HEK293 (cell line): ENCODE results near the gene BTBD9.

Experiments
- CTCF ChIA-PET: fragments of 350-600 bp; formaldehyde crosslinking; extraction: SDS; loops from one replicate; lab custom pipeline; 2021; ENCODE audit warnings: antibody characterized with exemption; lab: Yijun Ruan, JAX
- POLR2A ChIA-PET: fragments of 300-600 bp; formaldehyde crosslinking; extraction: SDS; loops from one replicate; lab custom pipeline; 2020; ENCODE audit warnings: antibody characterized with exemption, inconsistent platforms; lab: Yijun Ruan, JAX
- H3K27ac ChIP-seq: fragments of 200-500 bp; sonication (Bioruptor generic); 2 replicates; pipeline ENCODE4 v1.5.1; 2014; ENCODE audit warnings: low read depth, low read length, control low read depth, inconsistent platforms; ENCODE audit errors: extremely low read depth
- H3K36me3 ChIP-seq, 2 experiments: fragments of 200-500 bp in 1 of 2; sonication (Bioruptor generic) in 1 of 2; 1 replicate in 1 of 2; 2 replicates in 1 of 2; pipeline ENCODE4 v1.5.1; 2014 to 2017; ENCODE audit warnings: inconsistent platforms in 2 of 2, low read length in 2 of 2; ENCODE audit not compliant: control insufficient read depth in 2 of 2, insufficient read depth in 1 of 2
- H3K4me1 ChIP-seq: fragments of 200-500 bp; sonication (Bioruptor generic); 2 replicates; pipeline ENCODE4 v1.5.1; 2014; ENCODE audit warnings: mild to moderate bottlenecking, low read length, inconsistent platforms; ENCODE audit not compliant: control insufficient read depth, insufficient read depth
- H3K4me3 ChIP-seq: 2 replicates; pipeline ENCODE4 v1.5.1; 2011; ENCODE audit warnings: low read depth, mild to moderate bottlenecking, control low read depth, low read length, moderate library complexity
- H3K9me3 ChIP-seq: fragments of 200-500 bp; sonication (Bioruptor generic); 2 replicates; pipeline ENCODE4 v1.5.1; 2014; ENCODE audit warnings: low read depth, low read length, inconsistent platforms; ENCODE audit not compliant: control insufficient read depth, insufficient read depth
- FEZF1 ChIP-seq: fragments of 450-650 bp; formaldehyde crosslinking; IDR thresholded peaks from 2 replicates; pipeline ENCODE4 v1.5.1; 2016; ENCODE audit warnings: missing biosample characterization, missing genetic modification characterization
- GFI1B ChIP-seq: fragments of 450-650 bp; formaldehyde crosslinking; IDR thresholded peaks from 2 replicates; pipeline ENCODE4 v1.5.1; 2016; ENCODE audit warnings: missing biosample characterization, missing genetic modification characterization
- GLIS1 ChIP-seq: fragments of 450-650 bp; formaldehyde crosslinking; IDR thresholded peaks from 2 replicates; pipeline ENCODE4 v1.5.1; 2016; ENCODE audit warnings: missing biosample characterization, missing genetic modification characterization
- KLF1 ChIP-seq: fragments of 450-650 bp; formaldehyde crosslinking; IDR thresholded peaks from 2 replicates; pipeline ENCODE4 v1.5.1; 2016; ENCODE audit warnings: missing biosample characterization, missing genetic modification characterization
- SP3 ChIP-seq: fragments of 450-650 bp; formaldehyde crosslinking; IDR thresholded peaks from 2 replicates; pipeline ENCODE4 v1.5.1; 2016; ENCODE audit warnings: missing biosample characterization, missing genetic modification characterization
- ZEB2 ChIP-seq: fragments of 450-650 bp; formaldehyde crosslinking; IDR thresholded peaks from 2 replicates; pipeline ENCODE4 v1.5.1; 2016; ENCODE audit warnings: missing biosample characterization, missing genetic modification characterization
- ZFHX2 ChIP-seq: fragments of 450-650 bp; formaldehyde crosslinking; conservative IDR thresholded peaks from 2 replicates; pipeline ENCODE4 v1.5.1; 2016; ENCODE audit warnings: missing biosample characterization, missing genetic modification characterization
- ZNF157 ChIP-seq: fragments of 450-650 bp; formaldehyde crosslinking; IDR thresholded peaks from 2 replicates; pipeline ENCODE4 v1.5.1; 2016; ENCODE audit warnings: missing biosample characterization, missing genetic modification characterization
- ZNF560 ChIP-seq: fragments of 450-650 bp; formaldehyde crosslinking; IDR thresholded peaks from 2 replicates; pipeline ENCODE4 v1.5.1; 2017; ENCODE audit warnings: missing biosample characterization, missing genetic modification characterization, borderline replicate concordance
- ZNF561 ChIP-seq: fragments of 450-650 bp; IDR thresholded peaks from 2 replicates; pipeline ENCODE4 v1.5.1; 2018; ENCODE audit warnings: missing biosample characterization, missing genetic modification characterization, borderline replicate concordance
- ZNF677 ChIP-seq: fragments of 450-650 bp; IDR thresholded peaks from 2 replicates; pipeline ENCODE4 v1.5.0; 2018; ENCODE audit warnings: missing biosample characterization, mild to moderate bottlenecking, missing genetic modification characterization, moderate library complexity
- ZNF701 ChIP-seq: fragments of 450-650 bp; formaldehyde crosslinking; IDR thresholded peaks from 2 replicates; pipeline ENCODE4 v1.5.1; 2016; ENCODE audit warnings: missing biosample characterization, missing genetic modification characterization
- ZNF792 ChIP-seq: fragments of 450-650 bp; formaldehyde crosslinking; IDR thresholded peaks from 2 replicates; pipeline ENCODE4 v1.5.1; 2016; ENCODE audit warnings: missing biosample characterization, missing genetic modification characterization
- ZSCAN23 ChIP-seq: fragments of 450-650 bp; formaldehyde crosslinking; IDR thresholded peaks from 2 replicates; pipeline ENCODE4 v1.5.1; 2016; ENCODE audit warnings: missing biosample characterization, missing genetic modification characterization
- TF ChIP-seq, protein P1 (sequence below): fragments of 450-650 bp; formaldehyde crosslinking; IDR thresholded peaks from 2 replicates; pipeline ENCODE4 v1.5.1; 2016; ENCODE audit warnings: missing biosample characterization, missing genetic modification characterization, low read depth
- TF ChIP-seq, protein P2 (sequence below): fragments of 450-650 bp; formaldehyde crosslinking; IDR thresholded peaks from 2 replicates; pipeline ENCODE4 v1.5.1; 2016; ENCODE audit warnings: missing biosample characterization, missing genetic modification characterization
- TF ChIP-seq, protein P3 (sequence below): fragments of 450-650 bp; formaldehyde crosslinking; IDR thresholded peaks from 2 replicates; pipeline ENCODE4 v1.5.1; 2017; ENCODE audit warnings: missing biosample characterization, missing genetic modification characterization
- TF ChIP-seq, protein P4 (sequence below): fragments of 450-650 bp; formaldehyde crosslinking; IDR thresholded peaks from 2 replicates; pipeline ENCODE4 v1.5.1; 2016; ENCODE audit warnings: missing biosample characterization, missing genetic modification characterization
- TF ChIP-seq, protein P5 (sequence below): fragments of 450-650 bp; formaldehyde crosslinking; IDR thresholded peaks from 2 replicates; pipeline ENCODE4 v1.5.1; 2016; ENCODE audit warnings: missing biosample characterization, missing genetic modification characterization, low read depth
- TF ChIP-seq, protein P6 (sequence below): fragments of 450-650 bp; formaldehyde crosslinking; IDR thresholded peaks from 2 replicates; pipeline ENCODE4 v1.5.1; 2017; ENCODE audit warnings: missing biosample characterization, mild to moderate bottlenecking, missing genetic modification characterization, moderate library complexity

Gene BTBD9

DNA sequence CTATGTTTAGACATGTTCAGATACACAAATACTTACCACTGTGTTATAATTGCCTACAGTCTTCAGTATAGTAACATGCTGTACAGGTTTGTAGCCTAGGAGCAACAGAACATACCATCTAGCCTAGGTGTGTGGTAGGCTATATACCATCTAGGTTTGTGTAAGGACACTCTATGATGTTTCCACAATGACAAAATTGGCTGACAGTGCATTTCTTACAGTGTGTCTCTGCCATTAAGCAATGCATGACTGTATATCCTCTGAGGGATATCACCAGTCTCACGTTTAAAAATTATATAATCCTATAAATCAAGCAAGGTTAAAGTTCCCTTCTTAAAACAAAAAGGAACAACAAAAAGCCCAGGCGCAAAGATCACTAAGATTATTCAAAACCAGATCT lies 352.2 kb downstream of the BTBD9 start:
- TF ChIP-seq ZNF701 (tag by site-specific recombination) (no peak), ZNF561 (tag by site-specific recombination) (no peak), ZFHX2 (tag by site-specific recombination) (no peak), ZSCAN23 (no peak), ZNF677 (tag by site-specific recombination) (no peak), SP3 (tag by site-specific recombination) (no peak), ZNF560 (tag by site-specific recombination) (no peak), FEZF1 (tag by site-specific recombination) (no peak)
- TF ChIP-seq, protein P1, sequence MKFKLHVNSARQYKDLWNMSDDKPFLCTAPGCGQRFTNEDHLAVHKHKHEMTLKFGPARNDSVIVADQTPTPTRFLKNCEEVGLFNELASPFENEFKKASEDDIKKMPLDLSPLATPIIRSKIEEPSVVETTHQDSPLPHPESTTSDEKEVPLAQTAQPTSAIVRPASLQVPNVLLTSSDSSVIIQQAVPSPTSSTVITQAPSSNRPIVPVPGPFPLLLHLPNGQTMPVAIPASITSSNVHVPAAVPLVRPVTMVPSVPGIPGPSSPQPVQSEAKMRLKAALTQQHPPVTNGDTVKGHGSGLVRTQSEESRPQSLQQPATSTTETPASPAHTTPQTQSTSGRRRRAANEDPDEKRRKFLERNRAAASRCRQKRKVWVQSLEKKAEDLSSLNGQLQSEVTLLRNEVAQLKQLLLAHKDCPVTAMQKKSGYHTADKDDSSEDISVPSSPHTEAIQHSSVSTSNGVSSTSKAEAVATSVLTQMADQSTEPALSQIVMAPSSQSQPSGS (tag by site-specific recombination) = no peak
- H3K9me3 ChIP-seq = no peaks in the 10 kb centered on the region
- H3K4me3 ChIP-seq = no peak overlapping the region
- H3K27ac ChIP-seq = no peak overlapping the region
- POLR2A ChIA-PET = no interaction called here
- H3K4me1 ChIP-seq = peaks cover 6% of the 10 kb centered on the region
- CTCF ChIA-PET = no interaction called here
- no peaks in the 10 kb centered on the region; a peak in 1 of 3 replicates for H3K36me3 ChIP-seq

DNA sequence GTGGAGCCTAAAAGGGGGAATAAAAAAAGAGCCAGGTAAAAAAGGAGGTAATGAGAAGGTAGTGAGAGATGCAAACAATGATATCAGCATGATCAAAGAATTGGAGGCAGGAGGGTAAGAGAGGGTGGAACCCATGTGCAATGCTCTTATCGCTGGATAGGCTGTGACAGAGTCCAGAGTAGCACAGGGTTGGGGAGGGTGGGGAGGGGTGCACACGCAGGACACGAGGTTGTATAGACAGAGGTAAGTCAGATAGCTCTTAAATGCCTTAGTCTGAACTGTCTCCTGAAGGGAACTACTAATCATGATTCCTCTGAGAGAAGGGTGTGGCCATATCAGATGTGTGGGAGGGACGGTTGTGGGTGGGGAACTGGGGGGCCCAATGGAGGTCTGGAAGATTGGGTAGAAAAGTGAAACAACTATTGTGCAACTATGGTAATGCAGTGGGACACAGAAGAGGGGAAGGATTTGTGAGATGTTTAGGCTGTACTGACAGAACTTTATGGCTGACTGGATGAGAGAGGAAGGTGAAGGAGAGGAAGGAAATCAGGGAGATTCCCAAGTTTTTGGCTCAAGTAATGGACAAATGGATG lies 354.8 kb downstream of the BTBD9 start:
- Histone ChIP-seq H3K9me3 (no peaks in the 10 kb centered on the region), H3K4me3 (no peak overlapping the region)
- ChIA-PET POLR2A (no interaction called here), CTCF (no interaction called here)
- TF ChIP-seq ZEB2 (tag by site-specific recombination) (no peak), GFI1B (tag by site-specific recombination) (no peak), ZFHX2 (tag by site-specific recombination) (peak; percentile 61; the same call in 1 of the 2 replicates), KLF1 (tag by site-specific recombination) (0 out of 2 replicates have a peak, but pooled peaks have one; percentile 26)
- TF ChIP-seq, all 188 proteins: peak for 2
- Histone ChIP-seq H3K27ac (no peak overlapping the region), H3K4me1 (no peaks in the 10 kb centered on the region), H3K36me3 (no peaks in the 10 kb centered on the region; a peak in 1 of 3 replicates)

DNA sequence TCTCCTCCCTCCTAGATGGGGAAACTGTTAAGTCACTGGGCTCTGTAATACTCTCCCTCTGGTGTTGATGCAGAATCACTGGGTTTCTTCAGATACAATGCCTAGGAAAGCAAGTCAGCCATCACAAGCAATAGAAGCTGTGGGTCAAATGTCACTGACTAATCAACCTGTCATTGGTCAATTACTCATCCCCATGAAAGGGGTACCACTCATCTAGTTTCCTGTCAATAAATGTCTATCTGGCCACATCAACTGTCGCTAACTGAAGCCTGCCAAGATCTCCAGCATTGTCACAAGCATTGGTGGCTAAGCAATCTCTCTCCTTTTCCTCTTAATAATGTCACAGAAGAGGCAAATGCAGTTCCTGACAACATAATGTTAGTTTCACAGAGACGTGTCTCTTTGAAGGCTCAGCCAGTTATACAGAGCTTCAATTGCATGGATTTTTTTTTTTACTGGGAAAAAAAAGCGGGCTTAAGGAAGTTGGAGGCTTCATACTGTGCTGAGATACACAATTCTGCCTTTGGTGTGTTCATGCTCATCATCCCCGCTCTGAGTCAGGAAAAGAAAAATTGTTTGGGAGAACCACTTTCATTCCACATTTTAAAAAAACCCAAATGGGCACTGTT lies 355.9 kb downstream of the BTBD9 start:
- H3K36me3 ChIP-seq = no peaks in the 10 kb centered on the region; a peak in 1 of 3 replicates
- H3K4me1 ChIP-seq = no peaks in the 10 kb centered on the region
- CTCF ChIA-PET = no interaction called here
- no peaks in the 10 kb centered on the region for H3K9me3 ChIP-seq
- no peak overlapping the region for H3K27ac ChIP-seq
- H3K4me3 ChIP-seq = no peak overlapping the region
- POLR2A ChIA-PET = no interaction called here
- no peak for TF ChIP-seq GLIS1 (tag by site-specific recombination)
- TF ChIP-seq, protein P2, sequence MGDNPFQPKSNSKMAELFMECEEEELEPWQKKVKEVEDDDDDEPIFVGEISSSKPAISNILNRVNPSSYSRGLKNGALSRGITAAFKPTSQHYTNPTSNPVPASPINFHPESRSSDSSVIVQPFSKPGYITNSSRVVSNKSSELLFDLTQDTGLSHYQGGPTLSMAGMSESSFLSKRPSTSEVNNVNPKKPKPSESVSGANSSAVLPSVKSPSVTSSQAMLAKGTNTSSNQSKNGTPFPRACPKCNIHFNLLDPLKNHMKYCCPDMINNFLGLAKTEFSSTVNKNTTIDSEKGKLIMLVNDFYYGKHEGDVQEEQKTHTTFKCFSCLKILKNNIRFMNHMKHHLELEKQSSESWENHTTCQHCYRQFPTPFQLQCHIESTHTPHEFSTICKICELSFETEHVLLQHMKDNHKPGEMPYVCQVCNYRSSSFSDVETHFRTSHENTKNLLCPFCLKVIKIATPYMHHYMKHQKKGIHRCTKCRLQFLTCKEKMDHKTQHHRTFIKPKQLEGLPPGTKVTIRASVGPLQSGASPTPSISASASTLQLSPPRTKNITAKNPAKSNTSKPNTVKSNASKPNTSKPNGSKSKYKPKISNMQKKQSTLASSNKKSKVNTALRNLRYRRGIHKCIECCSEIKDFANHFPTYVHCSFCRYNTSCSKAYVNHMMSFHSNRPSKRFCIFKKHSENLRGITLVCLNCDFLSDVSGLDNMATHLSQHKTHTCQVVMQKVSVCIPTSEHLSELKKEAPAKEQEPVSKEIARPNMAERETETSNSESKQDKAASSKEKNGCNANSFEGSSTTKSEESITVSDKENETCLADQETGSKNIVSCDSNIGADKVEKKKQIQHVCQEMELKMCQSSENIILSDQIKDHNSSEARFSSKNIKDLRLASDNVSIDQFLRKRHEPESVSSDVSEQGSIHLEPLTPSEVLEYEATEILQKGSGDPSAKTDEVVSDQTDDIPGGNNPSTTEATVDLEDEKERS (tag by site-specific recombination) = no peak
- TF ChIP-seq, protein P3, sequence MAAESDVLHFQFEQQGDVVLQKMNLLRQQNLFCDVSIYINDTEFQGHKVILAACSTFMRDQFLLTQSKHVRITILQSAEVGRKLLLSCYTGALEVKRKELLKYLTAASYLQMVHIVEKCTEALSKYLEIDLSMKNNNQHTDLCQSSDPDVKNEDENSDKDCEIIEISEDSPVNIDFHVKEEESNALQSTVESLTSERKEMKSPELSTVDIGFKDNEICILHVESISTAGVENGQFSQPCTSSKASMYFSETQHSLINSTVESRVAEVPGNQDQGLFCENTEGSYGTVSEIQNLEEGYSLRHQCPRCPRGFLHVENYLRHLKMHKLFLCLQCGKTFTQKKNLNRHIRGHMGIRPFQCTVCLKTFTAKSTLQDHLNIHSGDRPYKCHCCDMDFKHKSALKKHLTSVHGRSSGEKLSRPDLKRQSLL (tag by site-specific recombination) = no peak
- TF ChIP-seq, protein P4, sequence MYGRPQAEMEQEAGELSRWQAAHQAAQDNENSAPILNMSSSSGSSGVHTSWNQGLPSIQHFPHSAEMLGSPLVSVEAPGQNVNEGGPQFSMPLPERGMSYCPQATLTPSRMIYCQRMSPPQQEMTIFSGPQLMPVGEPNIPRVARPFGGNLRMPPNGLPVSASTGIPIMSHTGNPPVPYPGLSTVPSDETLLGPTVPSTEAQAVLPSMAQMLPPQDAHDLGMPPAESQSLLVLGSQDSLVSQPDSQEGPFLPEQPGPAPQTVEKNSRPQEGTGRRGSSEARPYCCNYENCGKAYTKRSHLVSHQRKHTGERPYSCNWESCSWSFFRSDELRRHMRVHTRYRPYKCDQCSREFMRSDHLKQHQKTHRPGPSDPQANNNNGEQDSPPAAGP = no peak
- TF ChIP-seq, protein P5, sequence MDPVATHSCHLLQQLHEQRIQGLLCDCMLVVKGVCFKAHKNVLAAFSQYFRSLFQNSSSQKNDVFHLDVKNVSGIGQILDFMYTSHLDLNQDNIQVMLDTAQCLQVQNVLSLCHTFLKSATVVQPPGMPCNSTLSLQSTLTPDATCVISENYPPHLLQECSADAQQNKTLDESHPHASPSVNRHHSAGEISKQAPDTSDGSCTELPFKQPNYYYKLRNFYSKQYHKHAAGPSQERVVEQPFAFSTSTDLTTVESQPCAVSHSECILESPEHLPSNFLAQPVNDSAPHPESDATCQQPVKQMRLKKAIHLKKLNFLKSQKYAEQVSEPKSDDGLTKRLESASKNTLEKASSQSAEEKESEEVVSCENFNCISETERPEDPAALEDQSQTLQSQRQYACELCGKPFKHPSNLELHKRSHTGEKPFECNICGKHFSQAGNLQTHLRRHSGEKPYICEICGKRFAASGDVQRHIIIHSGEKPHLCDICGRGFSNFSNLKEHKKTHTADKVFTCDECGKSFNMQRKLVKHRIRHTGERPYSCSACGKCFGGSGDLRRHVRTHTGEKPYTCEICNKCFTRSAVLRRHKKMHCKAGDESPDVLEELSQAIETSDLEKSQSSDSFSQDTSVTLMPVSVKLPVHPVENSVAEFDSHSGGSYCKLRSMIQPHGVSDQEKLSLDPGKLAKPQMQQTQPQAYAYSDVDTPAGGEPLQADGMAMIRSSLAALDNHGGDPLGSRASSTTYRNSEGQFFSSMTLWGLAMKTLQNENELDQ = no peak
- TF ChIP-seq ZNF792 (tag by site-specific recombination) = no peak
- TF ChIP-seq, protein P6, sequence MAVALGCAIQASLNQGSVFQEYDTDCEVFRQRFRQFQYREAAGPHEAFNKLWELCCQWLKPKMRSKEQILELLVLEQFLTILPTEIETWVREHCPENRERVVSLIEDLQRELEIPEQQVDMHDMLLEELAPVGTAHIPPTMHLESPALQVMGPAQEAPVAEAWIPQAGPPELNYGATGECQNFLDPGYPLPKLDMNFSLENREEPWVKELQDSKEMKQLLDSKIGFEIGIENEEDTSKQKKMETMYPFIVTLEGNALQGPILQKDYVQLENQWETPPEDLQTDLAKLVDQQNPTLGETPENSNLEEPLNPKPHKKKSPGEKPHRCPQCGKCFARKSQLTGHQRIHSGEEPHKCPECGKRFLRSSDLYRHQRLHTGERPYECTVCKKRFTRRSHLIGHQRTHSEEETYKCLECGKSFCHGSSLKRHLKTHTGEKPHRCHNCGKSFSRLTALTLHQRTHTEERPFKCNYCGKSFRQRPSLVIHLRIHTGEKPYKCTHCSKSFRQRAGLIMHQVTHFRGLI = no peak
- TF ChIP-seq ZEB2 (tag by site-specific recombination) = no peak
- no peak for TF ChIP-seq ZNF157 (tag by site-specific recombination)
